Immature natural killer cell (primary cell): Measurements from ENCODE around the gene GAL. TPM values are rescaled to one million over a fixed set of nuclear protein-coding genes. Genes with fewer than 3 reads are reported as not detected.

Experiments used
- DNase-seq, 3 donors: peaks; one replicate each; pipeline ENCODE4 v3.0.0; 2022; ENCODE audit warnings: mixed read lengths in 1 of 3
- H3K27ac Mint-ChIP-seq, 6 donors: one replicate each; pipeline ENCODE4 v1.8.0; 2020; ENCODE audit warnings: mixed read lengths in 6 of 6, mild to moderate bottlenecking in 5 of 6, inconsistent platforms in 4 of 6, moderate library complexity in 3 of 6
- H3K27me3 Mint-ChIP-seq, 3 donors: one replicate each; pipeline ENCODE4 v1.8.0; 2020 to 2021; ENCODE audit warnings: low read depth in 3 of 3, mild to moderate bottlenecking in 3 of 3, mixed read lengths in 3 of 3, moderate library complexity in 3 of 3, inconsistent platforms in 1 of 3
- H3K36me3 Mint-ChIP-seq, 3 donors: one replicate each; pipeline ENCODE4 v1.8.0; 2020; ENCODE audit warnings: mixed read lengths in 3 of 3, inconsistent platforms in 2 of 3, mild to moderate bottlenecking in 2 of 3
- H3K4me1 Mint-ChIP-seq, 2 donors: one replicate each; pipeline ENCODE4 v1.8.0; 2020; ENCODE audit warnings: inconsistent platforms in 2 of 2, mild to moderate bottlenecking in 2 of 2, mixed read lengths in 2 of 2, moderate library complexity in 1 of 2
- H3K4me3 Mint-ChIP-seq, 5 donors: one replicate each; pipeline ENCODE4 v1.8.0; 2020; ENCODE audit warnings: mild to moderate bottlenecking in 5 of 5, mixed read lengths in 5 of 5, inconsistent platforms in 3 of 5, moderate library complexity in 3 of 5
- H3K9me3 Mint-ChIP-seq, 6 donors: one replicate each; pipeline ENCODE4 v1.8.0; 2020; ENCODE audit warnings: mild to moderate bottlenecking in 6 of 6, mixed read lengths in 6 of 6, inconsistent platforms in 4 of 6, moderate library complexity in 3 of 6
- polyA plus RNA-seq, 3 donors: library from polyadenylated mRNA; unstranded; fragments of 300-500 nt; fragmentation: Illumina TruSeq; gene quantifications; one replicate each; pipeline ENCODE4 v1.2.3, GENCODE V29; 2021

Gene GAL
- polyA plus RNA-seq, 3 donors from 2014 or later = not detected

DNA sequence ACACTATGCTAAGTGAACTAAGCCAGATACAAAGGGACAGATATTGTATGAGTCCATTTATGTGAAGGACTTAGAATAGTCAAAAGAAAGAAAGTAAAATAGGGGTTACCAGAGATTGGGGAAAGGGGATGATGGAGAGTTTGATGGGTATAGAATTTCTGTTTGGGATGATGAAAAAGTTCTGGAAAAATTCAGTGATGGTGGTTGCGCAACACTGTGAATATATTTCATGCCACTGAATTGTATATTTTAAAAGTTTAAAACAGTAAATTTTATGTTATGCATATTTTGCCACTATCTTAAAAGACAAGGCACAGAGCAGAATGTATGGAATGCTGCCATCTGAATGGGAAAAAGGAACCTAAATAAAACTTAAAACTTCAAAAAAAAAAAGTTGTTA, 37.8 kb downstream of the GAL start:
- peaks cover 2 to 9% (median 6%) of the 10 kb centered on the region in 3 donors for H3K27me3 Mint-ChIP-seq
- H3K4me1 Mint-ChIP-seq = no peaks in the 10 kb centered on the region
- peaks cover 0 to 7% (median 0%) of the 10 kb centered on the region in 3 donors for H3K36me3 Mint-ChIP-seq
- no peak overlapping the region for H3K27ac Mint-ChIP-seq
- no peak overlapping the region for H3K4me3 Mint-ChIP-seq
- peaks cover 0 to 13% (median 3%) of the 10 kb centered on the region in 6 donors for H3K9me3 Mint-ChIP-seq
- DNase-seq = no peak

DNA sequence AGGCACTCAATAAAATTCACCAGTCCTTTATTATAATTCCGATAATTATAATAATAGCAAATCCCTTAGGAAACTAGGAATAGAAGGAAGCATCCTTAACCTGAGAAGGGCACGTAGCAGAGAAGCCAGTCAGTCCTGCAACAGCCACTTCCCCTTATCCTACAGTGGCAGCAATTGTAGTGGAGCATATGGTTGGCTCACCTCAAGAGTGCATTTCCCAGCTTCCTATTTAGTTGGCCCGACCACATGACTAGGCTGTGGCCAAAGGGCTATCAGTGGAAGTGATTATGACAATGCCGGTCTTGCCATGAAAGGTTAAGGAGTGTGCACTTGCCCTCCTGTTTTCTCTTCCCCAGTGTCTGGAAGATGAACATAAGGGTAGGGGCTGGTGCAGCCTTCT, 39.9 kb downstream of the GAL start:
- no peak overlapping the region for H3K4me3 Mint-ChIP-seq
- H3K9me3 Mint-ChIP-seq = peaks cover 0 to 13% (median 2%) of the 10 kb centered on the region in 6 donors
- DNase-seq = no peak
- peaks cover 0 to 5% (median 0%) of the 10 kb centered on the region in 3 donors for H3K36me3 Mint-ChIP-seq
- peaks cover 2 to 9% (median 4%) of the 10 kb centered on the region in 3 donors for H3K27me3 Mint-ChIP-seq
- H3K27ac Mint-ChIP-seq = no peak overlapping the region
- H3K4me1 Mint-ChIP-seq = no peaks in the 10 kb centered on the region

DNA sequence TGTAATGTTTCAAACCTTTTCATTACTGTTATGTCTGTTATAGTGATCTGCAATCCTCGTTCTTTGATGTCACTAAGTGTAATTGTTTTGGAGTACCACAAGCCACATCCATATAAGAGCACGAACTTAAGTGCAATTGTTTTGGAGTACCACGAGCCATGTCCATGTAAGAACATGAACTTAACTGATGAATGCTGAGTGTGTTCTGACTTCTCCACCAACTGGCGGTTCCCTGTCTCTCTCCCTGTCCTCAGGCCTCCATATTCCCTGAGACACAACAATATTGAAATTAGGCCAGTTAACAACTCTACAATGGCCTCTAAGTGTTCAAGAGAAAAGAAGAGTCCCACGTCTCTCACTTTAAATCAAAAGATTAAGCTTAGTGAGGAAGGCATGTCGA, 43.4 kb downstream of the GAL start:
- Mint-ChIP-seq H3K4me3 (no peak overlapping the region), H3K27ac (no peak overlapping the region), H3K36me3 (no peaks in the 10 kb centered on the region), H3K27me3 (peaks cover 0 to 5% (median 2%) of the 10 kb centered on the region in 3 donors), H3K9me3 (no peaks in the 10 kb centered on the region), H3K4me1 (no peaks in the 10 kb centered on the region)
- DNase-seq = no peak

DNA sequence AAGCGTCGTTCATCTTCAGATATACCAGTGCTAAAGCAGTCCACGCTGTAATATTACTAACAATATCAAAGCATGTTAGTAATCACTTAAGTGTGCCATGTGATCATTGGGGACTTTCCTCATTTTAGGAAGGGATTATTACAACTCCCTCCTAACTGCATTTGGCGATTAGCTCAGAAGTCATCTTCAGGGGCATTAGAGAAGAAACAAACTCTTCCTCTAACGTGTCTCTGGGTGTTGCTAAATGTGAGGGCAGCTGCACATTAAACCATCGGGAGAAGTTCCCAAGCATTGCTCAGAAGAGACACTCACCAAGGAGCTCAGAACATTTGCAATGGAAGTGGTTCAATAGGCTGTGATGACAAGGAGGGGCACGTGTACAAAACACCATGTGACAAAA, 49.8 kb downstream of the GAL start:
- no peak for DNase-seq
- Mint-ChIP-seq H3K9me3 (no peaks in the 10 kb centered on the region), H3K36me3 (no peaks in the 10 kb centered on the region), H3K4me3 (no peak overlapping the region), H3K27ac (no peak overlapping the region), H3K4me1 (no peaks in the 10 kb centered on the region), H3K27me3 (peaks cover 0 to 5% (median 2%) of the 10 kb centered on the region in 3 donors)

DNA sequence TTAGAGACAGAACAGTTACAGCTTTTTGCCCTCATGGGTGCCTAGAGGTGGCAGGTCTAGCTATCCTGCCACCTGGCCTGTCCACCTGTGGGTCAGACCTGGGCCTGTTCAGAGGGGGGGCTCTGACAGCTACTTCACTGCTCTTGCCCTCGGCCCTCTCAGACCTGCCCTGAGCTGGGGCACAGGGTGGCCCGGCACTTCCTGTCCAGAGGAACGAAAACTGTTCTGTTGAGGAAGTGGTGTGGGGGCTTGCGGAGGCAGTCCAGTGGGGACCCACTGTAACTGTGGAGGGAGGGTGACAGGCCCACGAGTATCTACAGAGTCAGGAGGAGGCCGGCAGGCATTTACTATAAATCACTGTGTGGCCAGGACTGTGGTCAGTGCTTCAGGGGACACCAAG, 50.8 kb downstream of the GAL start:
- Mint-ChIP-seq H3K4me3 (no peak overlapping the region), H3K36me3 (no peaks in the 10 kb centered on the region), H3K9me3 (no peaks in the 10 kb centered on the region), H3K4me1 (no peaks in the 10 kb centered on the region), H3K27ac (no peak overlapping the region), H3K27me3 (peaks cover 0 to 4% (median 2%) of the 10 kb centered on the region in 3 donors)
- DNase-seq = no peak

DNA sequence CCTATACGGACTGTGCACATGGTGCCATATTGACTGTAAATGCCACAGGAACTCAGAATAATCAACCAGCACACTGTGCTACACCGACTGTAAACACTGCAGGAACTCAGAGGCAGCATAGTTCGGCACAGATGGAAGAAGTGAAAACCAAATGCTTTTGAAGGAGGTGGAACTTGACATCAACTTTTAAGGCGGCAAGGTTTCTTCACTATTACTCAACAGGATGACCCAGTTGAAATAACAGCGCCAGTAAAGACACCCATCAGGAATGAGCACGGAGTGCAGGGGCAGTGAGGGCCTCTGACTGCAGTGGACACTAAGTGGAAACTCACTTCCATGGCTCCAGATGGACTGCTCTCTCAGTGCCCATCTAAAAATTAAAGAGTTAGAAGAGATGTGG, 51.3 kb downstream of the GAL start:
- Mint-ChIP-seq H3K4me3 (no peak overlapping the region), H3K4me1 (no peaks in the 10 kb centered on the region), H3K27ac (no peak overlapping the region), H3K36me3 (no peaks in the 10 kb centered on the region), H3K27me3 (peaks cover 0 to 4% (median 2%) of the 10 kb centered on the region in 3 donors), H3K9me3 (no peaks in the 10 kb centered on the region)
- no peak for DNase-seq

Other genes with a start within 250 kb of the GAL start
- gene PPP6R3, start 223.8 kb upstream of the GAL start, polyA plus RNA-seq = 10 to 100 TPM; 18.2 to 48.4 (median 29.8) TPM
- gene TESMIN, start 67.0 kb downstream of the GAL start, polyA plus RNA-seq = 1 to 10 TPM in 1 of 3 donors, under 1 TPM in 1, not detected in 1; 0.47 to 1.9 TPM
- gene CPT1A, start 157.4 kb downstream of the GAL start, polyA plus RNA-seq = 10 to 100 TPM in 1 of 3 donors, 1 to 10 TPM in 2; 6.4 to 20.3 (median 8.0) TPM
- 100 to 1,000 TPM in 2 of 3 donors, 10 to 100 TPM in 1; 94.3 to 145 (median 117) TPM for gene MRPL21, start 219.3 kb downstream of the GAL start, polyA plus RNA-seq
- gene IGHMBP2, start 219.3 kb downstream of the GAL start, polyA plus RNA-seq = 1 to 10 TPM; 8.7 to 9.8 (median 8.9) TPM